Astrocyte (in vitro differentiated cells and primary cell): ENCODE data around the gene ABCF1. TPM values are rescaled to one million over a fixed set of nuclear protein-coding genes. Genes with fewer than 3 reads are reported as not detected.

Source experiments
- DNase-seq: peaks from one replicate; pipeline ENCODE4 v3.0.0-alpha.2; 2010; ENCODE audit warnings: low read depth
- FAIRE-seq: peaks from 2 replicates; lab custom pipeline; 2011; peaks lifted over from hg19 to GRCh38; lab: Jason Lieb, UNC
- H2AFZ ChIP-seq: 2 replicates; pipeline ENCODE4 v1.6.0; 2012; ENCODE audit warnings: low read depth, low read length, inconsistent platforms
- H3K27ac ChIP-seq: 2 replicates; pipeline ENCODE4 v1.5.1; 2011; ENCODE audit warnings: low read depth, low read length, inconsistent platforms
- H3K27me3 ChIP-seq: 2 replicates; pipeline ENCODE4 v1.6.0; 2011; ENCODE audit warnings: low read length, inconsistent platforms; ENCODE audit not compliant: insufficient read depth
- H3K36me3 ChIP-seq: 2 replicates; pipeline ENCODE4 v1.5.1; 2011; ENCODE audit warnings: low read length, inconsistent platforms; ENCODE audit not compliant: insufficient read depth
- H3K4me1 ChIP-seq: 2 replicates; pipeline ENCODE4 v1.5.1; 2011; ENCODE audit warnings: low read length, inconsistent platforms; ENCODE audit not compliant: insufficient read depth
- H3K4me2 ChIP-seq: 2 replicates; pipeline ENCODE4 v1.6.0; 2012; ENCODE audit warnings: low read length, inconsistent platforms
- H3K4me3 ChIP-seq: 2 replicates; pipeline ENCODE4 v1.5.1; 2011; ENCODE audit warnings: low read depth, mild to moderate bottlenecking, low read length, inconsistent platforms; ENCODE audit not compliant: insufficient read depth
- H3K79me2 ChIP-seq: 2 replicates; pipeline ENCODE4 v1.6.0; 2012; ENCODE audit warnings: mild to moderate bottlenecking, low read length, inconsistent platforms; ENCODE audit not compliant: insufficient read depth
- H3K9ac ChIP-seq: 2 replicates; pipeline ENCODE4 v1.6.0; 2012; ENCODE audit warnings: mild to moderate bottlenecking, low read length, inconsistent platforms
- H3K9me3 ChIP-seq: 2 replicates; pipeline ENCODE4 v1.5.1; 2012; ENCODE audit warnings: low read depth, mild to moderate bottlenecking, low read length, inconsistent platforms; ENCODE audit not compliant: insufficient read depth
- H4K20me1 ChIP-seq: 2 replicates; pipeline ENCODE4 v1.6.0; 2012; ENCODE audit warnings: low read length, inconsistent platforms; ENCODE audit not compliant: insufficient read depth
- H3K27ac Mint-ChIP-seq: one replicate; pipeline ENCODE4 v1.8.0; 2021; ENCODE audit warnings: mild to moderate bottlenecking, mixed read lengths; ENCODE audit not compliant: unreplicated experiment
- H3K27me3 Mint-ChIP-seq: one replicate; pipeline ENCODE4 v1.8.0; 2021; ENCODE audit warnings: low read depth, mixed read lengths; ENCODE audit not compliant: unreplicated experiment
- H3K36me3 Mint-ChIP-seq: one replicate; pipeline ENCODE4 v1.8.0; 2021; ENCODE audit warnings: low read depth, mixed read lengths; ENCODE audit not compliant: unreplicated experiment
- H3K4me1 Mint-ChIP-seq: one replicate; pipeline ENCODE4 v1.8.0; 2021; ENCODE audit warnings: low read depth, mixed read lengths; ENCODE audit not compliant: unreplicated experiment
- H3K4me3 Mint-ChIP-seq: one replicate; pipeline ENCODE4 v1.8.0; 2021; ENCODE audit warnings: mild to moderate bottlenecking, moderate library complexity, mixed read lengths; ENCODE audit not compliant: unreplicated experiment
- H3K9me3 Mint-ChIP-seq: one replicate; pipeline ENCODE4 v1.8.0; 2021; ENCODE audit warnings: mild to moderate bottlenecking, mixed read lengths; ENCODE audit not compliant: unreplicated experiment
- EZH2 ChIP-seq: IDR thresholded peaks from 2 replicates; pipeline ENCODE4 v1.6.1; 2012; ENCODE audit warnings: mild to moderate bottlenecking, low read length, inconsistent platforms; ENCODE audit not compliant: insufficient read depth
- total RNA-seq: library from RNA; stranded (reverse); gene quantifications from 2 replicates; pipeline ENCODE4 v1.2.1, GENCODE V29; 2021
- TF ChIP-seq, protein P1 (sequence below): IDR thresholded peaks from 2 replicates; pipeline ENCODE4 v1.5.1; 2011; ENCODE audit warnings: low read depth, mild to moderate bottlenecking, inconsistent platforms, low read length, moderate library complexity; ENCODE audit not compliant: insufficient read depth

The ABCF1 gene
- total RNA-seq, 1 donor from 2014 or later, result 60.3 TPM

DNA sequence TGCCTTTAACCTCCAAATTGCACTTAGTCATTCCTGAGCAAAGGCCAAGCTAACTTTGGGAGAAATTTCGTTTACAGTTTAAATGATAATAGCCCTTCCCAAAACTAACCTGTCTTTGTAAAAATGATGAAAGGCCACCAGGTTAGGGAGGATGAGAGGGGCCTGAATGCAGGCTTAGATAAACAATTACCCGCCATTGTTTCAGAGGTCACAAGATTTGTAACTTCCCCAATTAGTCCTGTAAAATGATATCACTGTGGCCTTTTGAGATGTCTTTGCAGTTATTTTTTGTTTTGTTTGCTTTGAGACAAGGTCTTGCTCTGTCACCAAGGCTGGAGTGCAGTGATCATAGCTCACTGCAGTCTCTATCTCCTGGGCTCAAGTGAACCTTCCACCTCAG, 41.2 kb upstream of the ABCF1 start:
- Mint-ChIP-seq H3K4me3 (no peak overlapping the region), H3K4me1 (peaks cover 3% of the 10 kb centered on the region), H3K9me3 (no peaks in the 10 kb centered on the region), H3K27me3 (peaks cover 8% of the 10 kb centered on the region), H3K27ac (no peak overlapping the region), H3K36me3 (no peaks in the 10 kb centered on the region)
- DNase-seq (no peak), FAIRE-seq (no peak)
- H2AFZ ChIP-seq, result no peak overlapping the region
- no peaks in the 10 kb centered on the region for H3K9me3 ChIP-seq
- H3K27ac ChIP-seq, result no peak overlapping the region
- no peaks in the 10 kb centered on the region for H3K36me3 ChIP-seq
- no peaks in the 10 kb centered on the region for H3K27me3 ChIP-seq
- peaks cover 10% of the 10 kb centered on the region for H3K4me1 ChIP-seq
- TF ChIP-seq, protein P1, sequence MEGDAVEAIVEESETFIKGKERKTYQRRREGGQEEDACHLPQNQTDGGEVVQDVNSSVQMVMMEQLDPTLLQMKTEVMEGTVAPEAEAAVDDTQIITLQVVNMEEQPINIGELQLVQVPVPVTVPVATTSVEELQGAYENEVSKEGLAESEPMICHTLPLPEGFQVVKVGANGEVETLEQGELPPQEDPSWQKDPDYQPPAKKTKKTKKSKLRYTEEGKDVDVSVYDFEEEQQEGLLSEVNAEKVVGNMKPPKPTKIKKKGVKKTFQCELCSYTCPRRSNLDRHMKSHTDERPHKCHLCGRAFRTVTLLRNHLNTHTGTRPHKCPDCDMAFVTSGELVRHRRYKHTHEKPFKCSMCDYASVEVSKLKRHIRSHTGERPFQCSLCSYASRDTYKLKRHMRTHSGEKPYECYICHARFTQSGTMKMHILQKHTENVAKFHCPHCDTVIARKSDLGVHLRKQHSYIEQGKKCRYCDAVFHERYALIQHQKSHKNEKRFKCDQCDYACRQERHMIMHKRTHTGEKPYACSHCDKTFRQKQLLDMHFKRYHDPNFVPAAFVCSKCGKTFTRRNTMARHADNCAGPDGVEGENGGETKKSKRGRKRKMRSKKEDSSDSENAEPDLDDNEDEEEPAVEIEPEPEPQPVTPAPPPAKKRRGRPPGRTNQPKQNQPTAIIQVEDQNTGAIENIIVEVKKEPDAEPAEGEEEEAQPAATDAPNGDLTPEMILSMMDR, result no peak
- no peak for TF ChIP-seq EZH2
- H3K79me2 ChIP-seq, result no peaks in the 10 kb centered on the region
- H3K4me2 ChIP-seq, result no peak overlapping the region
- H4K20me1 ChIP-seq, result no peaks in the 10 kb centered on the region
- H3K9ac ChIP-seq, result no peak overlapping the region
- H3K4me3 ChIP-seq, result no peak overlapping the region

GRCh38 chr6:30533460-30534294, 37.6 kb upstream of the ABCF1 start:
- Mint-ChIP-seq H3K9me3 (no peaks in the 10 kb centered on the region), H3K27ac (no peak overlapping the region), H3K4me1 (no peaks in the 10 kb centered on the region), H3K4me3 (no peak overlapping the region), H3K36me3 (no peaks in the 10 kb centered on the region), H3K27me3 (peaks cover 7% of the 10 kb centered on the region)
- no peak overlapping the region for H2AFZ ChIP-seq
- TF ChIP-seq, protein P1, result no peak
- no peak for TF ChIP-seq EZH2
- no peaks in the 10 kb centered on the region for H3K36me3 ChIP-seq
- no peak for FAIRE-seq
- DNase-seq, result no peak
- no peaks in the 10 kb centered on the region for H3K79me2 ChIP-seq
- H3K9ac ChIP-seq, result no peak overlapping the region
- no peaks in the 10 kb centered on the region for H3K9me3 ChIP-seq
- H3K27ac ChIP-seq, result no peak overlapping the region
- no peaks in the 10 kb centered on the region for H3K27me3 ChIP-seq
- no peaks in the 10 kb centered on the region for H3K4me1 ChIP-seq
- no peaks in the 10 kb centered on the region for H4K20me1 ChIP-seq
- H3K4me2 ChIP-seq, result no peak overlapping the region
- H3K4me3 ChIP-seq, result no peak overlapping the region

GRCh38 chr6:30537931-30538330, 33.3 kb upstream of the ABCF1 start:
- peaks cover 1% of the 10 kb centered on the region for H3K36me3 Mint-ChIP-seq
- Histone ChIP-seq H3K79me2 (no peaks in the 10 kb centered on the region), H4K20me1 (no peaks in the 10 kb centered on the region), H3K4me3 (no peak overlapping the region), H3K27ac (no peak overlapping the region), H3K36me3 (no peaks in the 10 kb centered on the region), H3K27me3 (no peaks in the 10 kb centered on the region), H3K9ac (no peak overlapping the region), H3K4me2 (no peak overlapping the region), H3K4me1 (peaks cover 3% of the 10 kb centered on the region), H3K9me3 (no peaks in the 10 kb centered on the region), H2AFZ (no peak overlapping the region)
- TF ChIP-seq, protein P1, result no peak
- no peak for TF ChIP-seq EZH2
- no peak overlapping the region for H3K27ac Mint-ChIP-seq
- FAIRE-seq, result no peak
- H3K9me3 Mint-ChIP-seq, result no peaks in the 10 kb centered on the region
- peaks cover 4% of the 10 kb centered on the region for H3K4me1 Mint-ChIP-seq
- no peak for DNase-seq
- no peak overlapping the region for H3K4me3 Mint-ChIP-seq
- peaks cover 2% of the 10 kb centered on the region for H3K27me3 Mint-ChIP-seq
